ENCODE results near the gene EXOC3L2.

GRCh38 chr19:45263013-45263412, 17.8 kb upstream of the EXOC3L2 start:
- TF ChIP-seq CTCF (IDR thresholded peaks at IDR 0.05) (no peak), POLR2AphosphoS5 (IDR thresholded peaks at IDR 0.05) (no peak), POLR2A (IDR thresholded peaks at IDR 0.05) (no peak)
